Stimulated activated naive CD8-positive, alpha-beta T cell treated with anti-CD3 and anti-CD28 coated beads, Interleukin-15, Interleukin-2, amounts not matched to agents 100 U/mL and 50 U/mL, for 24 hours (primary cell): ENCODE data around the gene RNF141.

Source experiments
- ATAC-seq: fragments of 150-1000 bp; cut with Tn5 transposase; one replicate; pipeline ENCODE4 v1.10.0; 2021
- DNase-seq: peaks from one replicate; pipeline ENCODE4 v3.0.0; 2021

Gene RNF141

GRCh38 chr11:10522276-10522675, 18.7 kb downstream of the RNF141 start:
- no peak for DNase-seq
- no peak for ATAC-seq

GRCh38 chr11:10520562-10520961, 20.4 kb downstream of the RNF141 start:
- no peak for ATAC-seq
- no peak for DNase-seq

- ATAC-seq (no peak), DNase-seq (no peak)
These were observed 21.4 kb downstream of the RNF141 start for GRCh38 chr11:10519630-10520029.

GRCh38 chr11:10518891-10519290, 22.1 kb downstream of the RNF141 start:
- ATAC-seq: no peak

GRCh38 chr11:10518123-10518522, 22.9 kb downstream of the RNF141 start:
- ATAC-seq (no peak), DNase-seq (no peak)

More at GRCh38 chr11:10518891-10519290, 22.1 kb downstream of the RNF141 start:
- no peak for DNase-seq

GRCh38 chr11:10515418-10515817, 25.6 kb downstream of the RNF141 start:
- no peak for ATAC-seq
- DNase-seq: no peak

- ATAC-seq (no peak), DNase-seq (no peak)
These were observed 26.3 kb downstream of the RNF141 start for GRCh38 chr11:10514709-10515108.

- no peak for ATAC-seq
- no peak for DNase-seq
These were observed 26.8 kb downstream of the RNF141 start for GRCh38 chr11:10514202-10514601.

GRCh38 chr11:10511181-10511621, 29.8 kb downstream of the RNF141 start:
- no peak for DNase-seq
- no peak for ATAC-seq

- DNase-seq: no peak
- ATAC-seq: no peak
These were observed 35.0 kb downstream of the RNF141 start for GRCh38 chr11:10506008-10506370.

- no peak for ATAC-seq
These were observed 35.5 kb downstream of the RNF141 start for GRCh38 chr11:10505278-10506007.

GRCh38 chr11:10504490-10504889, 36.5 kb downstream of the RNF141 start:
- ATAC-seq: no peak

More at GRCh38 chr11:10505278-10506007, 35.5 kb downstream of the RNF141 start:
- no peak for DNase-seq

GRCh38 chr11:10503777-10504480, 37.1 kb downstream of the RNF141 start:
- ATAC-seq: no peak
- DNase-seq: no peak

More at GRCh38 chr11:10504490-10504889, 36.5 kb downstream of the RNF141 start:
- DNase-seq: no peak

GRCh38 chr11:10503221-10503620, 37.8 kb downstream of the RNF141 start:
- ATAC-seq (no peak), DNase-seq (no peak)

GRCh38 chr11:10502770-10503169, 38.2 kb downstream of the RNF141 start:
- DNase-seq (no peak), ATAC-seq (no peak)

GRCh38 chr11:10502065-10502680, 38.8 kb downstream of the RNF141 start:
- no peak for ATAC-seq

GRCh38 chr11:10500757-10501684, 40.0 kb downstream of the RNF141 start:
- DNase-seq (no peak), ATAC-seq (no peak)

More at GRCh38 chr11:10502065-10502680, 38.8 kb downstream of the RNF141 start:
- no peak for DNase-seq

GRCh38 chr11:10499874-10500601, 40.9 kb downstream of the RNF141 start:
- no peak for DNase-seq
- ATAC-seq: no peak

GRCh38 chr11:10499452-10499851, 41.5 kb downstream of the RNF141 start:
- ATAC-seq (no peak), DNase-seq (no peak)

GRCh38 chr11:10498426-10499250, 42.3 kb downstream of the RNF141 start:
- no peak for DNase-seq
- ATAC-seq: no peak
